Omental fat pad (tissue), 4 donors: ENCODE measurements around the gene HLA-DRB5. TPM values are rescaled to one million over a fixed set of nuclear protein-coding genes. Genes with fewer than 3 reads are reported as not detected.
A peak's percentile ranks its signal among the peaks of the same experiment; 100 is the strongest.
"Not testable (repeated sequence)": the region's sequence is repeated elsewhere in the genome, so short reads cannot be mapped to it uniquely, and the experiment has no call there.

ENCODE experiments used
- ATAC-seq: fragments of 150-250 bp; one replicate; pipeline ENCODE4 v1.9.1; 2016; ENCODE audit warnings: mild to moderate bottlenecking, moderate library complexity; ENCODE audit not compliant: low FRiP score
- DNase-seq: peaks from one replicate; pipeline ENCODE4 v3.0.0-alpha.2; 2019; ENCODE audit warnings: low spot score
- total RNA-seq, 4 donors: library from RNA; depleted of rRNA; stranded (reverse); fragments of >200 nt; gene quantifications; one replicate each; pipeline ENCODE4 v1.1.0, GENCODE V29; 2016
- TF ChIP-seq, protein P1 (sequence below), 3 donors: fragments of 450-650 bp; IDR thresholded peaks; one replicate each; pipeline ENCODE4 v1.5.1; 2016 to 2017; ENCODE audit warnings: antibody characterized with exemption in 3 of 3, mild to moderate bottlenecking in 3 of 3, moderate library complexity in 2 of 3

Gene HLA-DRB5
- total RNA-seq, 4 donors from 2014 or later: 1.6 to 50.9 (median 5.5) TPM; not detected in 1

GRCh38 chr6:32551410-32551809 lies 21.3 kb upstream of the HLA-DRB5 start:
- ATAC-seq (no peak), DNase-seq (no peak)
- TF ChIP-seq, protein P1, sequence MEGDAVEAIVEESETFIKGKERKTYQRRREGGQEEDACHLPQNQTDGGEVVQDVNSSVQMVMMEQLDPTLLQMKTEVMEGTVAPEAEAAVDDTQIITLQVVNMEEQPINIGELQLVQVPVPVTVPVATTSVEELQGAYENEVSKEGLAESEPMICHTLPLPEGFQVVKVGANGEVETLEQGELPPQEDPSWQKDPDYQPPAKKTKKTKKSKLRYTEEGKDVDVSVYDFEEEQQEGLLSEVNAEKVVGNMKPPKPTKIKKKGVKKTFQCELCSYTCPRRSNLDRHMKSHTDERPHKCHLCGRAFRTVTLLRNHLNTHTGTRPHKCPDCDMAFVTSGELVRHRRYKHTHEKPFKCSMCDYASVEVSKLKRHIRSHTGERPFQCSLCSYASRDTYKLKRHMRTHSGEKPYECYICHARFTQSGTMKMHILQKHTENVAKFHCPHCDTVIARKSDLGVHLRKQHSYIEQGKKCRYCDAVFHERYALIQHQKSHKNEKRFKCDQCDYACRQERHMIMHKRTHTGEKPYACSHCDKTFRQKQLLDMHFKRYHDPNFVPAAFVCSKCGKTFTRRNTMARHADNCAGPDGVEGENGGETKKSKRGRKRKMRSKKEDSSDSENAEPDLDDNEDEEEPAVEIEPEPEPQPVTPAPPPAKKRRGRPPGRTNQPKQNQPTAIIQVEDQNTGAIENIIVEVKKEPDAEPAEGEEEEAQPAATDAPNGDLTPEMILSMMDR (IDR thresholded peaks at IDR 0.05): no peak

GRCh38 chr6:32539839-32540238 lies 9.8 kb upstream of the HLA-DRB5 start:
- ATAC-seq (no peak), DNase-seq (no peak)
- TF ChIP-seq, protein P1 (IDR thresholded peaks at IDR 0.05): no peak

DNA sequence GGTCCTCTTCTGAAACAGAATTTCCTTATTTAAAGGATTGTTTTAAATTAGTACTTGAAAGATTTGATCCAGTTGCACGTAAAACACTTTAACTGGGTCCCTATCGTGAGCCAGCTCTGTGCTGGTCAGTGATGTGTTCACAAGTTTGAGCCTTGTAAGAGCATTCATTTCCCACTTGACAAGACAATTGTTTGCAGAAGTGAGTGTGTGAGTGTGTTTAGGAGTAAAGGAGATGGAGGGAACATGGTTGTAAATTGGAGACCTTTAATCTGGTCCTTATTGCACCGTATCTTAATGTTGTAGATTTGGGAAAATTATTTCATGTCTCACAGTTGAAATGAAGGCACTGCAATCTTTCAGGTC lies 325 bp upstream of the HLA-DRB5 start:
- peak; percentile 32 for ATAC-seq
- not testable (repeated sequence) for DNase-seq

GRCh38 chr6:32522302-32523047 lies 7.6 kb downstream of the HLA-DRB5 start:
- no peak for ATAC-seq

DNA sequence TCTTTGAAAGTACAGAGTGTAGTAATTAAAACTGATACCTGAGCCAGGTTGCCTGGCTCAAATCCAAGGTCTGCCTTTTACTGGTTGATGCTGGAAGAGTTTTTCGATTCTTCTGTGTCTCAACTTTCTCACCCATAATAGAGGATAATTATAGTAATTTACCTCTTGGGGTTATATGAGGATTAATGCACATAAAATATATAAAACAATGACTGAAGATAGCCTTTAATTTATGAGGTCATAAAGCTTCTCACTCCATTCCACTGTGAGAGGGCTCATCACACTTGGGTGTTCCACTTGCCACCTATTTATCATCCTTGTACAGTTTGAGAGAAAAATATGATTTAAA lies 10.2 kb downstream of the HLA-DRB5 start:
- TF ChIP-seq, protein P1 (IDR thresholded peaks at IDR 0.05): no peak
- ATAC-seq (no peak), DNase-seq (no peak)

More at GRCh38 chr6:32522302-32523047, 7.6 kb downstream of the HLA-DRB5 start:
- no peak for DNase-seq
- TF ChIP-seq, protein P1 (IDR thresholded peaks at IDR 0.05): no peak

DNA sequence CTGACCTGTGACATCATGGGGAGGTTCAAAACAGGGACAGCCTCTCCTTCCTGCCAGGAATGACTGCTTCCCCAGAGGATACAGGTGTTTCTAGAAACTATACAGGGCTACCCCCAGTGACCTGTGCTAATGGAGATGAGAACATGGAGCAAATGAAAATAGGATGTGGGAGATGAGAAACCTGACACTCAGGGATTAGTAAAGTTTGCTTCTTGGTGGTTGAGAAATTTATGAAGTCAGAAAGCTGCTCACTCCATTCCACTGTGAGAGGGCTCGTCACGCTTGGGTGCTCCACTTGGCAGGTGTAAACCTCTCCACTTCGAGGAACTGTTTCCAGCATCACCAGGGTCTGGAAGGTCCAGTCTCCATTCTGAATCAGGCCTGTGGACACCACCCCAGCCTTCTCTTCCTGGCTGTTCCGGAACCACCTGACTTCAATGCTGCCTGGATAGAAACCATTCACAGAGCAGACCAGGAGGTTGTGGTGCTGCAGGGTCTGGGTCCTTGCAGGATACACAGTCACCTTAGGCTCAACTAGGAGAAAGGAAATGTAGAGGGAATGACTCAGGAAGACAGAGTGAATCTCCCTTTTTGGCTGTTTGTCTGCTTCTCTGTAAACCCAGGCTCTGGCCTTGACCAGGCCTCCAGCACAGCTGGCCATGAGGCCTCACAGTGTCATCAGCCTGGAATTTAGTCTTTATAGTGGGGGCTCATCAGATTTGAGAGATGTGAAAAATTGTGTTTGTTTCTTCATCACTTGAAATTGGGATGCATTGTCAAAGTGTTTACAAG lies 10.8 kb downstream of the HLA-DRB5 start:
- no peak for DNase-seq
- ATAC-seq: no peak
- TF ChIP-seq, protein P1 (IDR thresholded peaks at IDR 0.05): no peak

GRCh38 chr6:32517654-32518445 lies 12.2 kb downstream of the HLA-DRB5 start:
- TF ChIP-seq, protein P1 (IDR thresholded peaks at IDR 0.05): no peak
- no peak for ATAC-seq
- DNase-seq: no peak
